ENCODE measurements around the gene HPS6.
A peak's percentile ranks its signal among the peaks of the same experiment; 100 is the strongest.
"Not testable (repeated sequence)": the region's sequence is repeated elsewhere in the genome, so short reads cannot be mapped to it uniquely, and the experiment has no call there.

HPS6 gene

DNA sequence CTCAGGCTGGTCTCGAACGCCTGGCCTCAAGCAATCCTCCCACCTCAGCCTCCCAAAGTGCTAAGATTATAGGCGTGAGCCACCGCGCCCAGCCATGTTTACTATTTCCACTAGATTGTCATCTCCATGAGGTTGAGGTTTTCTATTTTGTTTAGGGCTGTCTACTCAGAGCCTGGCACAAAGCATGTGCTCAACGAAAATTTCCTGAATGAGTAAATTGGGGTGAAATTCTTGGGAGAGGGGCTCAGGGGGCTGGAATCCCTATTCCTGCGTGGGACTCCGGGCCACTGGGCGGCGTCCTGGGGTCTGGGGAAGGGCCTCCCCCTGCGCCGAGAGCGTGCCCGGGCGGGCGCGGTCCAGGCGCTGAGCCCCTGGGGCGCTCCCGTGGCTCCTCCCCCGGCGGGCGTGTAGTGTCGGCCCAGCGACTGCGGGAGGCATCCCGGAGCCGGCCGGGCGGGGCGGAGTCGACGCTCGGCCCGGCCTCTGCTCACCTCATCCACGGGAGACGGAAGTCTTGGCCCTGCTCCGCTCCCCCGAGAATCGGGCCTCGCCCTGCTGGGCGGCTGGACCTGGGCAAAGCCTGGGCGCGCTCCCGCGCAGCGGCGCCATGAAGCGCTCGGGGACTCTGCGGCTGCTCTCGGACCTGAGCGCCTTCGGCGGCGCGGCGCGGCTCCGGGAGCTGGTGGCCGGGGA lies at the start of gene HPS6:
HPS6 (plus strand) TSS at position 482 of the 693 bp plus-strand sequence; CDS start at position 608, 126 bp downstream.
- H3K4me3 ChIP-seq (replicated peaks; ENCODE audit: low read depth, low read length), result peak within 1 kb of the TSS; percentile 69
- TF ChIP-seq, protein P1, sequence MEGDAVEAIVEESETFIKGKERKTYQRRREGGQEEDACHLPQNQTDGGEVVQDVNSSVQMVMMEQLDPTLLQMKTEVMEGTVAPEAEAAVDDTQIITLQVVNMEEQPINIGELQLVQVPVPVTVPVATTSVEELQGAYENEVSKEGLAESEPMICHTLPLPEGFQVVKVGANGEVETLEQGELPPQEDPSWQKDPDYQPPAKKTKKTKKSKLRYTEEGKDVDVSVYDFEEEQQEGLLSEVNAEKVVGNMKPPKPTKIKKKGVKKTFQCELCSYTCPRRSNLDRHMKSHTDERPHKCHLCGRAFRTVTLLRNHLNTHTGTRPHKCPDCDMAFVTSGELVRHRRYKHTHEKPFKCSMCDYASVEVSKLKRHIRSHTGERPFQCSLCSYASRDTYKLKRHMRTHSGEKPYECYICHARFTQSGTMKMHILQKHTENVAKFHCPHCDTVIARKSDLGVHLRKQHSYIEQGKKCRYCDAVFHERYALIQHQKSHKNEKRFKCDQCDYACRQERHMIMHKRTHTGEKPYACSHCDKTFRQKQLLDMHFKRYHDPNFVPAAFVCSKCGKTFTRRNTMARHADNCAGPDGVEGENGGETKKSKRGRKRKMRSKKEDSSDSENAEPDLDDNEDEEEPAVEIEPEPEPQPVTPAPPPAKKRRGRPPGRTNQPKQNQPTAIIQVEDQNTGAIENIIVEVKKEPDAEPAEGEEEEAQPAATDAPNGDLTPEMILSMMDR (IDR thresholded peaks at IDR 0.05; ENCODE audit: low read depth, low read length, missing control alignments), result peak; percentile 16
- peak; percentile 42 for DNase-seq (ENCODE audit: extremely low read depth, low read depth)

DNA sequence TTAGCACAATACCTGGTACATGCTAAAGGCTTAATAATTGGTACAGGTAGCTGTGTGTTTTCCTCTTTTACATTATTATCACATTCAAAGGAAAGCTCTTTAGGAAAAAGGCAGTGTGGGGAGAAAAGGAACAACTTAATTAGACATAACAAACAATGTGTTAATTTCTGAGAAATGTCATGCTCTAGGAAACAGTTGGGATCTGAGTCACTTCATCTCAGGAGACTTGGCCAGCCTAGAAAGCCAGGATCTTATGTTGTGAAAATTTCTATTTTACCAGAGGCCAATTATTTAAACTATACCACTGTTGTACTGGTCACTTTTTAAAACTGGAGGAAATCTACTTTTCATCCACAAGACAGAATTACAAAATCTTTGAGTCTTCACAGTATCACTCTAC lies 48.7 kb upstream of the HPS6 start:
- TF ChIP-seq, protein P1 (IDR thresholded peaks at IDR 0.05; ENCODE audit: low read depth, low read length, missing control alignments), result no peak
- DNase-seq (ENCODE audit: extremely low read depth, low read depth), result no peak
- no peak overlapping the region for H3K4me3 ChIP-seq (replicated peaks; ENCODE audit: low read depth, low read length)

DNA sequence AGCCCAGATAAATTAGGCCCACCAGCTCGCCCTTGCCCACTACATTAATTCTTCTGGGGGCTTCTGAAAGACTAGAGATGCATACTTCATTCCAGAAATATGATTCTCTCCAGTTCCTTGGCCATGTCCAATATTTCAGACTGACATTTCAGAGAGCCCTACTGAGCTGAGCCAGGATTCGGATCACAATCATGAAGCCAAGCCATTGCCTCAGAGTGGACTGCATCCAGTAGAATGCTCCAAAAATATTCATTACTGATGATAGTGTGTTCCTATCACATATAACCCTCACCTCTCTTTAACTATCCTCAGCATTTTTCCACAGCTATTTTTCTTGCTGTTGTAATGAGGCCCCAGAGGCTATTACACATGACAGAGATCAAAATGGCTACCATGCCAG lies 47.9 kb upstream of the HPS6 start:
- DNase-seq (ENCODE audit: extremely low read depth, low read depth), result no peak
- H3K4me3 ChIP-seq (replicated peaks; ENCODE audit: low read depth, low read length), result no peak overlapping the region
- TF ChIP-seq, protein P1 (IDR thresholded peaks at IDR 0.05; ENCODE audit: low read depth, low read length, missing control alignments), result no peak

DNA sequence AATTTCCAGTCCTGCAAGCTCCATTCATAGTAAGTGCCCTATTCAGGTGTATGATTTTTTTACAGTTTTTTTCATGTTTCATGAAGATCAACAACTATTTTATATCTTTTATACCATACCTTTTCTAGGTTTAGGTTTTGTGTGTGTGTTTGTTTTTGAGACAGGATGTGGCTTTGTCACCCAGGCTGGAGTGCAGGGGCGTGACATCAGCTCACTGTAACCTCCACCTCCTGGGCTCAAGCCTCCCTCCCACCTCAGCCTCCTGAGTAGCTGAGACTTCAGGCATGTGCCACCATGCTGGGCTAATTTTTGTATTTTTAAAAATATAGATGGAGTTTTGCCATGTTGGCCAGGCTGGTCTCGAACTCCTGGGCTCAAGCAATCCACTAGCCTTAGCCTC lies 44.2 kb upstream of the HPS6 start:
- TF ChIP-seq, protein P1 (IDR thresholded peaks at IDR 0.05; ENCODE audit: low read depth, low read length, missing control alignments), result no peak
- DNase-seq (ENCODE audit: extremely low read depth, low read depth), result no peak
- no peak overlapping the region for H3K4me3 ChIP-seq (replicated peaks; ENCODE audit: low read depth, low read length)

DNA sequence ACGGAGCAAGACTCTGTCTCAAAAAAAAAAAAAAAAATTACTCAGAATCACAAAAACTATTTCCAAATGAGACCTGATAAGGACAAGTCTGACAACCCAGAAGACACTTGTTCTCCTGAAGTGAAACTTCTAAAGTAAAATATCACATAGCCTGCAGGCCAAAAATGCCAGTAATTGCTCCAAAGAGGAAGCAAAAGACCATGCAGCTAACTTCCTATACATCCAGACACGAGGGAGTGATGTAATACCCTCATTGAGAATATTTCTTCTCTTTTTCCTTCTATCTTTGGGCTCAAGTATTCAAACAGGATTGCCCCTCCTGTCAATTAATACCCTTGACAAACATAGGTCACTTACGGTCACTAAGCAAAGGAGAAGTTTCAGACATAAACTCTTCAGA lies 40.4 kb upstream of the HPS6 start:
- DNase-seq (ENCODE audit: extremely low read depth, low read depth), result no peak
- no peak overlapping the region for H3K4me3 ChIP-seq (replicated peaks; ENCODE audit: low read depth, low read length)
- TF ChIP-seq, protein P1 (IDR thresholded peaks at IDR 0.05; ENCODE audit: low read depth, low read length, missing control alignments), result no peak

DNA sequence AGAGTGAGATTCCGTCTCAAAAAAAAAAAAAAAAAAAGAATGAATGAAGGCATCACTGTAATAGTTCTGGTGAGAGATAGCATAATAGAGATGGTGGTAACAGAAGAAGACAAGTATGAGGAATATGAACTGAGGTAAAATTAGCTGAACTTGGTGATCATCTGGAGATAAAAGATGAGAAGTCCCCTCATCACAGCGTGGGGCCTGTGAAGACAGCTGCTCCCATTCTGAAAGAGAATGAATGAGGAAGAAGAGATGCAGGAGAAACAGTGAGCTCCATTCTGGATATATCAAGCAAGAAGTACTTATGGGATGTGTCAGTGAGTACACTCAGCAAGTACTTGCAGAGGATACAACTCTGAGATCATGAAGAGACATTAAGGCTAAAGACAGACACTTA lies 37.9 kb upstream of the HPS6 start:
- TF ChIP-seq, protein P1 (IDR thresholded peaks at IDR 0.05; ENCODE audit: low read depth, low read length, missing control alignments), result no peak
- DNase-seq (ENCODE audit: extremely low read depth, low read depth), result no peak

DNA sequence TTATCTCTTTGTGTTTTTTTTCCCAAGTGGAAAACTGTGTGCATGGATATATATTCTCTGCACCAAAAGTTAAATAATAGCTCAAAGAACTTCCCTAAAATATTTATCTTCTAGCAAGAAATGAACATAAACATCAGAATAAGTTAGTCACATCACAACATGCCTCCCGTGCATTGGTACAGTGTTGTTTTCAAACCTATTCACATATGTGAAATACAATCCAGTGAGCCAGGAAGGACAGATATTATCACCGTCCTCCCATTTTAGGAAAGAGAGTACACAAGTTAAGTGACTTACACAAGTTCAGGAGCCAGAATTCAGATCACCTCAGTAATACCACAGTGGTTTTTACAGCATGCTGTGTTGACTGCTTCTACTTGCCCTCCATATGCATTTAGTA lies 31.4 kb upstream of the HPS6 start:
- no peak for DNase-seq (ENCODE audit: extremely low read depth, low read depth)
- no peak overlapping the region for H3K4me3 ChIP-seq (replicated peaks; ENCODE audit: low read depth, low read length)
- TF ChIP-seq, protein P1 (IDR thresholded peaks at IDR 0.05; ENCODE audit: low read depth, low read length, missing control alignments), result no peak

More for the DNA sequence above, 37.9 kb upstream of the HPS6 start:
- no peak overlapping the region for H3K4me3 ChIP-seq (replicated peaks; ENCODE audit: low read depth, low read length)

DNA sequence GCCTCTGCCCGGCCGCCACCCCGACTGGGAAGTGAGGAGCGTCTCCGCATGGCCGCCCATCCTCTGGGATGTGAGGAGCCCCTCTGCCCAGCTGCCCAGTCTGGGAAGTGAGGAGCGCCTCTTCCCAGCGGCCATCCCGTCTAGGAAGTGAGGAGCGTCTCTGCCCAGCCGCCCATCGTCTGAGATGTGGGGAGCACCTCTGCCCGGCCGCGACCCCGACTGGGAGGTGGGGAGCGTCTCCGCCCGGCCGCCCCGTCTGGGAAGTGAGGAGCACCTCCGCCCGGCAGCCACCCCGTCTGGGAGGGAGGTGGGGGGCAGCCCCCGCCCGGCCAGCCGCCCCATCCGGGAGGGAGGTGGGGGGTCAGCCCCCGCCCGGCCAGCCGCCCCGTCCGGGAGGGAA lies 29.3 kb upstream of the HPS6 start:
- DNase-seq (ENCODE audit: extremely low read depth, low read depth); H3K4me3 ChIP-seq (replicated peaks; ENCODE audit: low read depth, low read length): not testable (repeated sequence)
